GM10847 (cell line): ENCODE measurements around the gene CLEC4G.

Source experiments
- POLR2A ChIP-seq: IDR thresholded peaks from 2 replicates; pipeline ENCODE4 v1.6.1; 2011; ENCODE audit not compliant: insufficient read length; ENCODE audit errors: extremely low read depth

CLEC4G gene

DNA sequence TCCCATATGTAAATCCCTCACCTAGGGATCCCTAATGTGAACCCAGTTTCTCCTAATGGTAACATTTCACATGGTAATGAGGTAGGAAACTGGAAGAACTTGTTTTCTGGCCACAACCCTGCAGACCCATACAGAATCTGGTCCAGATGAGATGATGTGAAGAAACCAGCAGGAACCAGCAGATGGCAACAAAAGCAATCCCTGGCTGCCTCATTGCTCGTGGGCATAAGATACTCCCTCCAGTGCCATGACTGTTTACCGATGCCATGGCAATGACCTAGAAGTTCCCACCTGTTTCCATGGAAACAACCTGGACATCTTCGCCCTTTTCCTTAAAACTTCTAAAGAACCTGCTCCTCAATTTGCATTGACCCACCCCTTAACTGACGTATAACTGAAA lies 16.8 kb upstream of the CLEC4G start:
- no peak for TF ChIP-seq POLR2A

DNA sequence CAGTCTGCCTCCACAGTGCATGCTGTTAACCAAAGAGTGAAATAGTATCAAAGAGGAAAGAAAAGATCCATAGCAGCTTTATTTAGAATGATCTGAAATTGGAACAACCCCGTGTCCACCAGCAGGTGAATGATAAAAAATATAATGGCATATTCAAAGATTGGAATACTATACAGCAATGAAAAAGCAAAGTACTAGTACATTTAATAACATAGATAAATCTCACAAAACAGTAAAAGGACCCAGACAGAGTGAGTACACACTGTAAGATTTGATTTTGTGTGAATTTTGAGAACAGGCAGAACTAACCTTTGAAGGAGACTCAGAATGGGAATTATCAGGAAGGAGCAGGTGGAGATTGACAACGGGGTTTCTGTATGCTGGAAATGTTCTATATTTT lies 16.3 kb upstream of the CLEC4G start:
- no peak for TF ChIP-seq POLR2A

DNA sequence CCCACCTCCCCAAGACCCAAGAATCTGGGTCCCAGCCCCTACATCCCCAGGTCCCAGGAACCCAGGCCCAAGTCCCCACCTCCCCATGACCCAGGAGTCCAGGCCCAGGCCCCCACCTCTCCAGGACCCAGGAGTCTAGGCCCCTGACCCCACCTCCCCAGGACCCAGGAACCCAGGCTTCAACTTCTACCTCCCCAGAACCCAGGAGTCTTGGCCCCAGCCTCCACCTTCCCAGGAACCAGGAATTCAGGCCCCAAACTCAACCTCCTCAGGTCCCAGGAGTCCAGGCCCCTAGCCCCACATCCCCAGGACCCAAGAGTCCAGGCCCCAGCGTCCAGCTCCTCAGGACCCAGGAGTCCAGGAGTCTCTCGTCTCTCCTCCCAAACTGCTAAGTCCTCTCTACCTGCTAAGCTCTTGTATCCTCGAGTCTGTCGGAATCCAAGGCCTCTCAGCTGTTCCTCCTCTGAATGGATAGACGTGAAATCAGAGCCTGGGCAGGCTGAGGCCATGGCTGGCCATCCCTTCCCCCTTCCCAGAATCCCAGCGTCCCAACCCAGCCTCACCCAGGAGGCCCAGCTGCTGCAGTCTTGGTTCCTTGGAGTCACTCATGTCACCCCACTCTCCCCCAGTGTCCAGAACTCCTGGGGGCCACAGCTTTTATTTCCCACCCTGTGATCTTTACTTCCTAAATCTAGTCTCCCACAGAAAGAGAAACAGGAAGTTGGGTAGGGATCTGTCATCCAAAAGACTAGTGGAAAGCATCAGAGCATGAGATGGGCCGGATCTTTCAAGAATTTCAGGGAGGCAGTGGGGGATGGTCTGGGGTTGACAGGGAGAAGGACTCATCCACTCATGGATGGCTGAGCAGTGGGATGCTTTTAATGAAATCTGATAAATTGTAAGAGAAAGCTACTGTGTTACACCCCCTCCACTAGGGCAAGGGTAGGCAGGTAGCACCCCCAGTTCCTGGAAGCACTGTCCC lies 15.3 kb upstream of the CLEC4G start, which contains the start of gene CD209:
Gene CD209 (minus strand): TSS at position 632 of the 982 bp plus-strand sequence. CDS start 23 bp downstream, at position 609.
- no peak for TF ChIP-seq POLR2A

DNA sequence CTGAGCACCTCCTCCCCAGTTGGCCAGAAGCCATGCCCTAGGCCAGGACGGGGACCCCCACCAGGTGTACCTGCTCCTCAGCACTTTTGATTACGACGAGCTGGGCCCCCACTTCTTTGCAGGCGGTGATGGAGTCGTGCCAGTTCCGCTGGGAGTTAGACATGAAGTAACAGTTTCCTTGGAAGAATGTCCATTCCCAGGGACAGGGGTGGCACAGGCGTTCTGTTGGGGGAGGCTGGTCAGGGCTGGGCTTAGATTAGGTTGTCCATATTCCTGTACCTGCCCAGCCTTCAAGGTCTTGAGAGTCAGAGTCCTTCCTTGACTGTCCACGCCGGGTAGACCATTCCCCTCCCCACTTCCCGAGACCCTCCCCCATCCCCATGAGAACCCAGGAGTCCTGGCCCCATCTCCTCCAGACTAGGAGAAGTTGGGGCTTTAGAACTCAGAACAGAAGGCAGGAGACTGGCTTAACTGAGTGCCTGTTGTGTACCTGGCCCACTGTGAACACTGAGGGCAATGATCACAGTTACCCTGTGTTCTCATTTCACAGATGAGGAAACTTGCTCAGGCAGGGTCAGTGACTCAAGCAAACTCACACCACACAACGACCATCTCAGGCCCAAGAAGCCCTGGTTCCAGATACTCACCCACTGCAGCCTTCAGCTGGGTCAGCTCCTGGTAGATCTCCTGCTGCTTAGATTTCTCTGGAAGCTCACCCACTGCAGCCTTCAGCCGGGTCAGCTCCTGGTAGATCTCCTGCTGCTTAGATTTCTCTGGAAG lies 13.2 kb upstream of the CLEC4G start:
- no peak for TF ChIP-seq POLR2A

DNA sequence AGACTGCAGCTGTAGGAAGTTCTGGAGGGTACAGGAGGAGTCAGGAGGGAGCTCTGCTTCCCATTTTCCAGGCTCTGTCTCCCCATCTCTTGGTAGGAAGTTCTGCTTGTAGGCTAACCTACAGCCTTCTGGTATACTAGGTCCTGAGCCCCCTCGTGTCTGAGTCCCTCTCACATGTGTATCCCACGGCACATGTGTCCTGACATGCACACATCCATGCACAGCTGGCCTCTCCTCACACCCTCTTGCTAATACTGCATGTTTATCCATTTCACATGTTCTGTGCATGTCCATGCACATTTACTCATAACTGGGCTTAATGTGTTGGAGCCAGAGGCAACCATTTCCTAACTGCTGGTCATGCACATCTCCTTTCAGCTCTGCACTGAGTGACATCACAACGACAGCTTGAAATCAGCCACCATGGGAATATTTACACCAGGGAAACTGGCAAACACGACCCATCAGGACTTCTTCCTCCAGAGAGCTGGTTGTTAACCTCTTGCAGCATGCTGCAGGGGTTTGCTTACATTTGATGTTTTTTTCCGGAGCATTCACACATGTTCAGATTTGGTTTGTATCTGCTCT lies 12.4 kb upstream of the CLEC4G start:
- no peak for TF ChIP-seq POLR2A

DNA sequence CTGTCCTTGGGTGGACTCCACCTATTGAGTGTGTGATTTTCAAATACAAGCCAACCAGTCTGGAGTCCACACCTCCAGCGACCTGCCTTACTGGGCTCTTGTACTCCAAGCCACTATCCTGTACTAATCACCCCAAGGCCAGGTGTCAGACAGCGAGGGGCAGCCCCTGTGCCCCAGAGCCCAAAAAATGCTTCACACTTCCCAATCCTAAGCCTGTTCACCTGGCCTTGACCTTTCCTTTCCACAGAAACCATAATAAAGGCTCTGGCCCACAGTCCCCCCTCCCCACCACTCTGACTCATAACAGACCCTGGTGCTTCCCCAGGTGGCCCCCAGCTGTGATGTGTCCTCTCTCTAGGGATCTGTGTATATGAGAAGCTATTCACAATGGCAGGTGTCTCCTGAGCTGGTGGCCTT lies 11.5 kb upstream of the CLEC4G start:
- no peak for TF ChIP-seq POLR2A

DNA sequence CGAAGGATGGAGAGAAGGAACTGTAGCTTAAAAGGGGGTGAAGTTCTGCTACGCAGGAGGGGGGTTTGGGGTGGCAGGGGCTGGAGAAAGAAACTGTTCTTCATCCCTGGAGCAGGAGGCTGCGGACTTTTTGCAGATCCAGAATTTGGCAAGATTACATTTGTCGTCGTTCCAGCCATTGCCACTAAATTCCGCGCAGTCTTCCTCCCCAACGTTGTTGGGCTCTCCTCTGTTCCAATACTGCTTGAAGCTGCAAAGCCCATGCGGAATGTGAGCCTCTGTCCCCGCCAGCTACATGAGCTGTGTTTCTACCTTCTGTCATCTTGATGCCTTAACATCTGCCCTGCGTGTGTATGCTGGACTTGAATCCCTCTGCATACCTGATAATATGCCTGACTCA lies 11.1 kb upstream of the CLEC4G start:
- TF ChIP-seq POLR2A = no peak

DNA sequence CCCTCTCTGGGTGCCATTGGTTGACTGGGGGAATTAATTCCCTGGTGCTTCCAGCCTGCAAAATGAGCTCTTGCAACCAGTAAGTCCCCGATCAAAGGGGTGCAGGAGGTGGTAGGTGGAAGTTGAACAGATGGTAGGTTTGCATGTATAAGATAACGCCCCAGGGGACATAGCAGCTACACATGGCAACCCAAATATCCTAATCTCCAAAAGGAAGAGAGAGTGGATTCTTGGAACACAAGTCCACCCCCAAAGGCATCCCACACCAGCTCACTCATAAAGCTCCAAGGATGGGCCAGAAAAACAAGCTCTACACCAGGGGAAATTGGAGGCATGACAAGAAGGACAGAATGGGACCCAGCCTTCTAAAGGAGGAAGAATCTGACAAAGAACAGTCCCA lies 10.7 kb upstream of the CLEC4G start:
- TF ChIP-seq POLR2A = no peak

DNA sequence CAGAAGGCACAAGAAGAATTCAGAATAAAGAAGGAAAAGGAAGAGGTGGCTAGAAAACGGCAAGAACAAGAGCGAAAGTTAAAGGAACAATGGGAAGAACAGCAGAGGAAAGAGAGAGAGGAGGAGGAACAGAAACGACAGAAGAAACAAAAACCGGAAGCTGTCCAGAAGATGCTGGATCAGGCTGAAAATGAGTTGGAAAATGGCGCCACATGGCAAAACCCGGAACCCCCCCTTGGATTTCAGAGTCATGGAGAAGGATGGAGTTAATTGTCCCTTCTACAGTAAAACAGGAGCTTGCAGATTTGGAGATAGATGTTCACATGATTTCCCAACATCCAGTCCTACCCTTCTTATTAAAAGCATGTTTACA lies 8.8 kb upstream of the CLEC4G start:
- TF ChIP-seq POLR2A = no peak

DNA sequence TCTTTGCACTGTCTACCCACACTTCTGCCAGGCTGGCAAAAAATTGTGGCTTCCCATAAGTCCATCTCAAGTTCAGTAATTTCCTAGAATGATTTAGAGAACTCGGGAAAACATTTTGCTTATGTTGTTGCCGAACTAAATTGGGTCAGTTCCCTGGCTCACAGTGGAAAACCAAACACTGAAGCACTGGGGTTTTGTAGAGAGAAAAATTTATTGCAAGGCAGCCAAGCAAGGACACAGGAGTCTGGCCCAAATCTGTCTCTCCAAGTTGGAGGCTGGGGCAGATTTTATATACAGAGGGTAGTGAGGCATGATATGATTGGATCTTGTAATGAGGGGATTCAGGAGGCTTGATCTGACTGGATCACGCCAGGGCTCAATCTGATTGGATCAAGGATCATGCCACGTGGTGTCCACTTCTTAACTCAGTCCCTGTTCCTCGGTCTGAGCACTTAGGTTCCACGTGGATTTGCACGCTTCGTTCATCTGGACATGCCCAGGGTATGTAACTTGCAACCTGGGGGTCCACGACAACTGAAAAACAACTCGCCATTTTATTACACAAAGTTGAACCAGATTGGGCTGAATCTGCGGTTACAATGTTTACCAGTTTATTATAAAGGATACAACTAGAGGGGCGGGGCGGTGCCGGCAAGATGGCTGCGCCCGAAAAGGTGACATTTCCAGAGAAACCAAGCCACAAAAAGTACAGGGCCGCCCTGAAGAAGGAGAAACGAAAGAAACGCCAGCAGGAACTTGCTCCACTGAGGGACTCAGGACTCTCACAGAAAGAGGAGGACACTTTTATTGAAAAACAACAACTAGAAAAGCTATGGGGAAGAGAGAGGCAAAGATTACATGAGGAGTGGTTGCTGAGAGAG lies 8.1 kb upstream of the CLEC4G start:
- TF ChIP-seq POLR2A = no peak

DNA sequence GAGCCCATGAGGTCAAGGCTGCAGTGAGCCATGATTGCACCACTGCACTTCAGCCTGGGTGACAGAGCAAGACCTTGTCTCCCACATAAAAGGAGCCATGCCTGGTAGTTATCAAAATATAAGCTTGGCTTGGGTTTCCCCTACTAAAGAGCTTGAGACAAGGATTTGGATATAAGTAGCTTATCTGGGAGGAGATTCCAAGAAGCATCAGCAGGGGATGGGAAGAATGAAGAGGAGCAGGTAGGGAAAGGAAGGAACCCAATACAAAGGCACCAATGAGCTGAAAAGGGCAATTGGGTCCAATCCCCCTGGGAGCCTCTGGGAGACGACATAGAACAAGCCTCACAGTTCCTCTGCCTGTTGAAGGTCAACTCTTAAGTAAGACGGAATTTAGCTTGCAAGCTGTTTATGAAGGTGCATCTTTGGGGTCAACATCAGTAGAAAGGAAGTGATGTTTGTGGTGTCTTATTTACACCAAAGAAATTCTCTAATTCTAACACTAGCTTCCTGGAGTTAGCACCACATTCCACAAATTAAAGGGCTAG lies 7.4 kb upstream of the CLEC4G start:
- TF ChIP-seq POLR2A = no peak

DNA sequence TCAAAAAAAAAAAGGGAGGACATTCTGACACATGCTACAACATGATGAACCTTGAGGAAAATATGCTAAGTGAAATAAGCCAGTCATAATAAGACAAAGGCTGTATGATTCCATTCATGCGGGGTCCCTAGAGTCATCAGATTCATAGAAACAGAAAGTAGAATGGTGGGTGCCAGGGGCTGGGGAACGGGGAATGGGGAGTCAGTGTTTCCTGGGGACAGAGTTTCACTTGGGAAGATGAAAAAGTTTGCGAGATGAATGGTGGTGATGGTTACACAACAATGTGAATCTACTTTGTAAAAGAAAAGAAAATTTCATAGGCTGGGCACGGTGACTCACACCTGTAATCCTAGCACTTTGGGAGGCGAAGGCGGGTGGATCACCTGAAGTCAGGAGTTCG lies 6.1 kb upstream of the CLEC4G start:
- TF ChIP-seq POLR2A = no peak

DNA sequence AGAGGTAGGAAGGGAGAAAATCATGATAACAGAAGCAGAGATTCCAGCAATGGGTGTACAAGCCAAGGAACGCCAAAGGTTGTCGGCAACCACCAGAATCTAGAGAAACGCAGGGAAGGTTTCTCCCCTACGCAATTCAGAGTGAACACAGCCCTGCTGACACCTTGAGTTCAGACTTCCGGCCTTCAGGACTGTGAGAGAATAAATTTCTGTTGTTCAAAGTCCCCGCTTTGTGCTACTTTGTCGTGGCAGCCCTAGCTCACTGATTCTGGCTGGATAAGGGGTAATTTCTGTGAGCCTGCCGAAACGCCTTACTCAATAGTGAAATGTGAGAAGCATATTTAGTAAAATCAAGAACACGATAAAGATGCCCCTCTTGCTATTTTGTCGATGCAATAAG lies 5.3 kb upstream of the CLEC4G start:
- TF ChIP-seq POLR2A = no peak

DNA sequence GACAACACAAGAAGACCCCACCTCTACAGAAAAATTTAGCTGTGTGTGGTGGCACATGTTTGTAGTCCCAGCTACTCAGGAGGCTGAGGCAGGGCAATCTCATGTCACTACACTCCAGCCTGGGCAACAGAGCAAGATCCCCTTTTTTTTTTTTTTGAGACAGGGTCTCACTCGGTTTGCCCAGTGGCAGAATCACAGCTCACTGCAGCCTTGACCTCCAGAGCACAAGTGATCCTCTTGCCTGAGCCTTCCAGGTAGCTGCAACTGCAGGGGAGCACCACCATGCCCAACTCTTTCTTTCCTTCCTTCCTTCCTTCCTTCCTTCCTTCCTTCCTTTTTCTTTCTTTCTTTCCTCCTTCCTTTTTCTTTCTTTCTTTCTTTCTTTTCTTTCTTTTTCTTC lies 4.2 kb upstream of the CLEC4G start:
- no peak for TF ChIP-seq POLR2A
